ENCODE data around the gene DCAF8L1.
"Not testable (repeated sequence)": the region's sequence is repeated elsewhere in the genome, so short reads cannot be mapped to it uniquely, and the experiment has no call there.

DCAF8L1 gene

GRCh38 chrX:27996132-27996531, 14.9 kb upstream of the DCAF8L1 start:
- no peak for TF ChIP-seq CTCF (IDR thresholded peaks at IDR 0.05; ENCODE audit: low read depth, low read length, missing control alignments)
- no peak for DNase-seq (ENCODE audit: low read depth)
- no peak overlapping the region for H3K4me3 ChIP-seq (ENCODE audit: low read depth, low read length)

- no peak overlapping the region for H3K4me3 ChIP-seq (ENCODE audit: low read depth, low read length)
- DNase-seq (ENCODE audit: low read depth) = no peak
- TF ChIP-seq CTCF (IDR thresholded peaks at IDR 0.05; ENCODE audit: low read depth, low read length, missing control alignments) = no peak
Observed at GRCh38 chrX:27995611-27996010, 14.4 kb upstream of the DCAF8L1 start.

- no peak for DNase-seq (ENCODE audit: low read depth)
- no peak overlapping the region for H3K4me3 ChIP-seq (ENCODE audit: low read depth, low read length)
- no peak for TF ChIP-seq CTCF (IDR thresholded peaks at IDR 0.05; ENCODE audit: low read depth, low read length, missing control alignments)
Observed at GRCh38 chrX:27987862-27988646, 6.8 kb upstream of the DCAF8L1 start.

- not testable (repeated sequence) for H3K4me3 ChIP-seq (ENCODE audit: low read depth, low read length); DNase-seq (ENCODE audit: low read depth)
Observed at GRCh38 chrX:27976934-27977333, 4.3 kb downstream of the DCAF8L1 start.

- no peak for DNase-seq (ENCODE audit: low read depth)
- TF ChIP-seq CTCF (IDR thresholded peaks at IDR 0.05; ENCODE audit: low read depth, low read length, missing control alignments) = no peak
- no peak overlapping the region for H3K4me3 ChIP-seq (ENCODE audit: low read depth, low read length)
Observed at GRCh38 chrX:27976284-27976683, 5.0 kb downstream of the DCAF8L1 start.

GRCh38 chrX:27968878-27969277, 12.4 kb downstream of the DCAF8L1 start:
- no peak for DNase-seq (ENCODE audit: low read depth)
- TF ChIP-seq CTCF (IDR thresholded peaks at IDR 0.05; ENCODE audit: low read depth, low read length, missing control alignments) = no peak
- H3K4me3 ChIP-seq (ENCODE audit: low read depth, low read length) = no peak overlapping the region

GRCh38 chrX:27968352-27968751, 12.9 kb downstream of the DCAF8L1 start:
- H3K4me3 ChIP-seq (ENCODE audit: low read depth, low read length) = no peak overlapping the region
- no peak for DNase-seq (ENCODE audit: low read depth)
- no peak for TF ChIP-seq CTCF (IDR thresholded peaks at IDR 0.05; ENCODE audit: low read depth, low read length, missing control alignments)
